ENCODE measurements around the gene AGBL4.

AGBL4 gene

DNA sequence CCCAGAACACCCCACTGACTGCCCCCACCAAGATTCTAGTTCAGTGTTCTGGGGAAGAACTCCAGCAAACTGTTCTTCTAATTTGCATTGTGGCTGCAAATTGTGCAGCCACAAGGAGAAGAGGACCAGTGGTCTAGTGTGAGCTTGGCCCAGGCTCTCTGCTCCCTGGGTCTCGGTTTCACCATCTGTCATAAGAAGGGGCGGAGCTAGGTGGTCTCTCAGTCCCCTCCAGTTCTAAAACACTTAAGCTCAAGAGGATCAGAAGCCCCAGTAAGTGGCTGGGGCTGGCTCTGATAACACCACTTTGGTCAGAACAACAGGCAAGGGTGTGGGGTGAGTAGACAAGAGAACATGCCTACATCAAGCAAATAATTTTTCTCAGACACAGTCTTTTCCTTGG, 1346.9 kb downstream of the AGBL4 start:
- DNase-seq = no peak

DNA sequence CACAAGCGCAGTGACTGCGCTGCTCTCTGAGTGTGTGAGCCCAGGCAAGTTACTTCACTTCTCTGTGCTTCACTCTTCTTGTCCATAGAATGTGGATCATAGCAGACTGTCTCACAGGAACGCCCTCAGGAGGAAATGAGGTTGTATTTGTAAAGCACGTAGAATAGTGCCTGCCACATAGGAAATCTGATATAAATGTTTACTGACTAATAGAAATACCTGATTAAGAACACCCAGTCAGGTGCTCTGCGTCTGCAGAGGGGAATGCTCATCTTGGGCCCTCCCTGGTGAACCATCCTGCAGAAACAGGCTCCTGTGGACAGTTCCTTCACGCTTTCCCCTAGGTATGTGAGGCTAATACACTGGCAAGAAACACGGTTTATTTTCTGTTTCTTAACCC, 1347.4 kb downstream of the AGBL4 start:
- no peak for DNase-seq

DNA sequence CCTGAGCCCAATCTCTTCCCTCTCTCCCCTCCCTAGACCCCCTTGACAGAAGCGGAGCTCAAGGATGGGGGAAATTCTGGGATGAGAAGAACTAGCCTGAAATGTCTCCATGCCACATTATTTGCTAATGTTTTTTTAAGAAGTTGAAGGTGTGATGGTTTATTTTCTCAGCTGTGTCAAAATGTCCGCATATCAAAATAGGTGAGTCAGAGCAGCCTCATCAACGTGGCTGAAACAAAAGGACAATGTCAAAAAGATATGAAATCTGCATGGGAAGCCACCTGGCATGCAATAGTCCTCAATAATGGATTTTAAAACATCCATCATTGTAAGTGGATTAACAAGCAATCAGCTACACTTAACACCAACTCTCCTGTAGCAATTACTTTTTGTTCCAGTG, 1348.5 kb downstream of the AGBL4 start:
- no peak for DNase-seq

DNA sequence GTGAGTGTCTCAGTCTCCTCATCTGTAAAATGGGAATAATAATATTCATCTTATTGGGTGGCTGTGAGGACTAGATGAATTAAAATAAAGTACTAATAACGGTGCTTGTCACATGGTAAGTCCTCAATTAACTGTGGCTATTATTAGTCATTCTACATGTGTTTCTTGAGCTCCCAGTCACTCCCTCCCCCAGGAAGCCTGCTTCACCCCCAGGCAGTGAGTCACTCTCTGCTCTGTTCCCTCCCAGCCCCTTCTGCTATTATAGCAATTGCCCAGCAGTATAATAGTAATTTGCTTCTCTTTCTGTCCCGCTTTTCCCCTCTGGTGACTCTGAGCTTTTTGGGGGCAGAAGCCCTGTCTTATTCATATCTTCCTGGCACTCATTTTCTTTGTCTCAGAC, 1349.1 kb downstream of the AGBL4 start:
- no peak for DNase-seq

DNA sequence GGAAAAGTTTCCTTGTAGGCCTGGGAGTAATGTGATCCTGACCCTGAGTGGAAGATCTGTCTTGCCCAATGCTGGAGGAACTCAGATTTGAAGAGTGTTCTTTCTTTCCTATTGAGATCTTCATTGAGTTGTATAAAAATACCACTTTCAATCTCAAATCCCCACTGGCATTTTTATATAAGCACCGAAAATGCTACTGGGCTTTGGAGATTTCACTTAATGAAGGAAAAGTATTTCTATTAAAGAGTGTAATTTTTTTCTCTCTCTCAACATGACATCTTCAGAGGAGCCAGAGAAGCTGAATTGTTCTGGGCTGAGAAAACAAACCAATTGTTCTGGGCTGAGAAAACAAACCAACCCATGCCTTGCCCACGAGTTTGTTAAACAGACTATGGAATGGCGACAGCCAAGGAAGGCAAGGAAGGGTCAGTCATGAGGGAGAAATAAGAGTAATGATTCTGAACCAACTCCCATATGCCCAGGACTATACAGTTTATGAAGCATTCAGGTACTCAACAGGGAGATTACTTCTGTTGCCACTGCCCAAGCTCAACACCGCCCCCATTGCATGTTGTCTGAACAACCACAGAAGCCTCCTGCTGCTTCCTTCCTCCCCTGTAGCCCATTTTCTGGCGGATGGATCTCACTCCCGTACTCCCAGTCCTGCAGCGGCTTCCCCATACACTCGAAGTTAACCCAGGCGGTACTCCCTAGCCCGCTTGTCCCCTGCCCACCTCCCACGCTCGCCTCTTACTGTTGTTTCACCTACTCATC, 1350.2 kb downstream of the AGBL4 start:
- no peak for DNase-seq

DNA sequence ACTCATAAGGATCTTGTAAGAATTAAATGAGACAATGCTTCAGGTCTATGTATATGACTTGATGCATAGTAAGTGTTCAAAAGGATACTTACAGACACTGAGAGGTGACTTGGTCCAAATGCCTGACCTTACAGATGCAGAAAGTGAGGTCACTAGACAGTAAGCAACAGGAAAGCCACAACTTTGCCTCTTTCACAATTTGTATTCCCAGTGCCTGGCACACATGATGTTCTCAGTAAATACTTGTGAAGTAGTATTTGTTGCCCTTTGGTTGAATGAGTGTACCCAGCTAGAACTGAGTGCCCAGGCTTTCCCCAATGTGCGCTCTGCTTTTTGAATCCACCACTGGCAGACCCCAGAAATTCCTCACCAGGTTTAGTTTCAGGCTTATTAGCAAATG, 1352.2 kb downstream of the AGBL4 start:
- DNase-seq = no peak

DNA sequence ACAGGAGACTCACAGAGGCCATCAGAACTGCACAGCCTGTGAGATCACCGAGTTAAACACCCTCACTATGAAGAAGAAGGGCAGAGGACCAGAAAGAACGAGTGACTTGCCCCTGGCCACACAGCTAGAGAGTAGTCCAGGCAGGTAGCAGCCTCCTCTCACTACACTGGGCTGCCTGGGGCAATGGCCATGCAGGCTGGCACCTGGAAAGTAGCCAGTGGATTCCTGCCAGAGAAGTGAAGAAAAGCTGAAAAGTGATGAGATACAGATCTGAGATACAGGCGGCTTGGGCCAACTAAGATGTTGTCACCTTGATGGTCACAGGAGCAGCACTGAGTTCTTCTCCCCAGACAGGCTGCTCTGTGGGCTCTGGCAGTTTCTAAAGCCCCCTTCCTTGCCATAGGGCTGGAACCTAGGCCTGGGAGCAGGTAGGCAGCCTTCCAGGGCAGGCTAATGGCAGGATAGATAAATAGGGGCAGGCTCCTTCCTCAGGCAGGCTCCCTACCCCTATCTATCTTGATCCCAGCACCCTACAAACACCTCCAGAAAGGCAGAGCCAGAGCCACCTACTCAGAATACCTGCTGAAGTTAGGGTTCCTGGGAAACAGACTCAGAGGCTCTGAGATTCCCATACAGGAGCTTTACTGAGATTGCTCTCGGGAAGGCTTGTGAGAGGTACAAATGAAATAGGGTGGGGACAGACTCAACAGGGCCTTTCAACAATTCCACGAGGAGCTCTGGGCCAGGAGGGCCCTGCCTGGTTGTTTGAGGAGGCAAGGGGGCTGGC, 1353.3 kb downstream of the AGBL4 start:
- no peak for DNase-seq

DNA sequence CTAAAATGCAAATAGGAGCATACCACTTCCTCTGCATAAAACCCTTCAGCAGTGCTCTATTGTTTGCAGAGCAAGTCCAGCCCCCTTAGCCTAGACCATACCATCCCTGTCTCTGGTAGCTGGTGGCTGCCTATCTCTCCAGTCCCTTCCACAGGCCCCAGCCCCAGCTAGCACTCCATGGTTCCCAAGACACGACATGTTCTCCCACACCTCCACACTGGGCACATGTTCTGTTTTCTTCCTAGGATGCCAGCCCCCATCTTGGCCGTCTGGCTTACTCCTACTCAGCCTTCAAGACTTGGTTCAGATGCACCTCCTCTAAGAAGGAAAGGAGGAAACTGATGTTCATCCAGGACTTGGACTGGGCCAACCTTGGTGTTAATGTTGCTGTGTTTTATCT, 1355.4 kb downstream of the AGBL4 start:
- no peak for DNase-seq

DNA sequence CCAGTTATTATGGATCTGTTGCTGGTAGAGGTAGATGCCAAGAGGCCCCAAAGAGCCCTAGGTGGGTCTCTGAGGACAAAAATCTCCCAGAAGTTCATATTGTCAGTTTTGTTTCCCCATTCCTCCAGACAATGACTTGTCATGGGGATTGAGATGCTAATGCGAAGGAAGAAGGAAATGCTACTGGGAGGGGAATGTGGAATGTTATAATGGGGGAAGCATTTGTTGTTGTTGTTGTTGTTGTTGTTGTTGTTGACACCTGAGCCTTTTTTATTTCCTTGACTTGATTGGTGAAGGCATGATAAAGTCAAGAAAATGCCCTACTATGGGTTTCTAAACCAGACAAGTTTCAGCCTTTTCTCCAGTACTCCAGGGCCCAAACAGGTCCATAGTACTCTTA, 1356.0 kb downstream of the AGBL4 start:
- DNase-seq = no peak

DNA sequence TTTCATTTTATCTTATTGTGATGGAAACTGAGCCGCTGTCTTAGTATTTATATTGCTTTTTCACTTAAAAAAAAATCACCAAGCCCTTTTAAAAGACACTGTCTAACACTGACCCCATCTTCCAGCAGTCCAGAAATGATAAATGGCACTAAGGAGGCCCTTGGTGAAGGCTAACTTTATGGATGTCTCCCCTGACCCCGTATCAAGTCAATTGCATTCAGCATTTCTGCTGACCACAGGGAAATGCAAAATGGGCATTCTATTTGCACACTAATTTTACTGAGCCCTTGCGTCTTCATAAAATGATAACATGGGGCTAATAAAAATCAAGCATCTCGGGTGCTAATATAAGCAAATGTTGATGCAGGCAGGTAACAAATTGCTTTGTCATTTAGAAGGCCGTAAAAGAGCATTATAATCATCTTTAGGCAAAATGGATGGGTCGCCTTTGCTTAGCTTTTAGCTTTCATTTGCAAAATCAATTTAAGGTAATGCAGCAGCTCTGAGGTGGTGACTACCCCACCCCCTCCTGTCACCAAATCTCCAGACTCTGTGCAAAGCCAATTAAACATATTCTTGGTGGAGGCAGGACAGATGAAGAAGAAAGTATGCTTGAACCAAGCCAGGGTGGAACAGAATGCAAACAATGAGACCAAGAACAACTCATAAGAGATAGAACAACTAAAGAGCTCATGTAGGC, 1357.9 kb downstream of the AGBL4 start:
- no peak for DNase-seq

DNA sequence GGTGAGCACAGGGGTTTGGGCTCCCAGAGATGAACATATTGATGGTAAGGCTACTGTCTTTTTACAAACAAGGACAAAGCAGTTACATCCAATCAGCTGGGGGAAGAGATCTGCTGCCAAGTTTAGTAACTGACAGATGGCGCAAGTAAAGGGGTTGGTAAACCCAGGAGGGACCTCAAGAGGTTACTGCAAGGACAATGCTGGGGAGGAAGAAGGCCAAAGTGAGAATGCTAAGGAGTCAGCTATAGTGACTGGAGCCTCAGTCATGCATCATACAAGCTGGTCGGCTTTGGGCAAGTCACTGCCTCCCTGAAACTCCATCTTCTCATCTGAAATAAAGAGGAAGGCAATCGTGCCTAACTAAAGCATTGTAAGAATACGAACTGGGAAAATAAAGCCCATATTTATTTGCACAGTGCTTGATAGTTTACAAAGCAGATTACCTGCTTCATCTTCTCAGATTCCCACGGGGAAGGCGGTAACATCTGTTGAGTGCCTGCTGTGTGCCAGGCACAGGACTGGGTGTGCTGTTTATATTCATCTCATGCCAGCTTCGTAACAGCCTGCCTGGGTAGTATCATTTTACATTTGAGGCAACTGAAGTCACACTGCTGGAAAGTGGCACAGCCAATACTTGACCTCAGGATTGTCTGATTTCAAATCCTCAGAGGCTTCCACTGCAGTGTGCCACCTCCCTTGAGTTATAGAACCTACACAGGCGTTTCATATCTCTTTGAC, 1361.9 kb downstream of the AGBL4 start:
- DNase-seq = no peak

DNA sequence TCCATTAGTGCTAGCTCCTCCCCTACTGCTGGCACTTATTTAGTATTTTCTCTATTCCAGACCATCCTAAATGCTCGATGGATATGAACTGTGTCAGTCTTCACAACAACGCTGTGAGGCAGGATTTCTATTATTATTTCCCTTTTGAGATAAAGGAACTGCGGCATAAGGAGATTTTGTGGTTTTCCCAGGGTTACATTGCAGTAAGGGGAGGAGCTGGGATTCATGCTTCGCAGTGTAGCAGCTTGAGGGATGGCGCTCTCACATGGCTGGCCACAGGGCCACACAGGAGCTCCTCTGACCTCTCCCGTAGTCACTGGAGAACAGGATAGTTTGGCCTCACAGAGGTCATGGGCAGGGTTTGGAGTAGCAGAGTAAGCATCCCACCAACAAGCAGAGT, 1364.0 kb downstream of the AGBL4 start:
- no peak for DNase-seq

DNA sequence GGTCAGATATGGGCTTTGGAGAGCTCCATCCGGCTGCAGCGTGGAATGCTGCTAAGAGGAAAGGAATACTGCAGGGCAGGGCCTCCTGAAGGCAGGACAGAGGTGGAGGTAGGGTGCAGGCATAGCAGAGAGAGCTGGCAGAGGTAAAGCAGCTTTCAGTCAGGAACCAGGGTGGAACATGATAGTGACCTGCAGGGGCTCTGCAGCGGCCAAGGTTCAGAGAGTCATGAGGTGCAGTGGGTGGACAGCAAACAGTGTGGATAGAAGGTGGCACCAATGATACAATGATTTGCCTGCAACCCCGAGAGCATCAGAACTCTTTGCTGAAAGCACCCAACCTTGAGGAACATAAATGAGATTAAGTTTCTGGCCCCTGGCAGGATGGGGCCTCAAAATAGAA, 1366.3 kb downstream of the AGBL4 start:
- DNase-seq = no peak

DNA sequence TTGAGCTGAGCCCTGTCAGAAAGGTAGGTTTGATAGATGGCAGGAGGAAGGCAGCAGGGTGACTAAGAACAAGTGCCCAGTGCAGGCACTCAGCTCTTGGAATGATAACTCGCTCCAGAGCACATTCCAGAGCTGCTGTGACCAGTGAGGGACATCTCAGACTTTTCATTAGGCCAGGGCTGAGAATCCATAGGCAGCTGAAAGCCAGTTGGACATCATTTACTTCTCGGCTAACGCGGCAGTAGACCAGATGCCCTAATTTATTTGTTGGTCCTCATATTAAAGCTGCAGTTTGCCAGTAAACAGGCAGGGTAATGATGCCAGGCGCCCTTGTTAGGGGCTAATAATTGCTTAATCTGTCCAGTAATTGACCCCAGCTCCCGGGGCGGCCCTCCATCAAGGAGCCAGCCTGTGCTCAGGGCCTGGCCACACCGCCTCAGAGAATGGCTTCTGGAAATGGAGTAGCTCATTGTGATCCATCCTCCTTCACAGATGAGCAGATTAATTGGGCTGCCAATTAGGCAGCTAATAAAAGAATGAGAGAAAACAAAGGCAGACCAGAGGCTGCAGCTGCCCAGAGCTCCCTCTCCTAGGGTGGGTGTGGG, 1369.0 kb downstream of the AGBL4 start:
- no peak for DNase-seq

DNA sequence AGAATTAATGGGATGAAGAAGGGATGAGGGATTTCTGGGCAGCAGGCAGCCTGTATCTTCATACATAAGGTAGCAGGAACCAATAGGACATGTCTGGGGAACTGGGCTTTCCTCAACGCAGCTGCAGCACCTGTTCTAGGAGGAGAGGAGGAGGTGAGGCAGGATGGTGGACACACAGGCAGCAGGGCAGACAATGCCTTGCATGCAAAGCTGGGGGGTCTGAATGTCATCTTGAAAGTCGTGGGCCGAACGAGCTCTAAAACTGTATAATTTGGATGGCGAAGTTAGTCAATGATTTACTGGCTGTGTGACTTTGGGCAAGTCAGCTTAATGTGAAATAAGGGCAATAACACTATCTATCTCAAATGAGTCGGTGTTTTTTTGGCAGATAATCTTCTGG, 1371.4 kb downstream of the AGBL4 start:
- DNase-seq = no peak

DNA sequence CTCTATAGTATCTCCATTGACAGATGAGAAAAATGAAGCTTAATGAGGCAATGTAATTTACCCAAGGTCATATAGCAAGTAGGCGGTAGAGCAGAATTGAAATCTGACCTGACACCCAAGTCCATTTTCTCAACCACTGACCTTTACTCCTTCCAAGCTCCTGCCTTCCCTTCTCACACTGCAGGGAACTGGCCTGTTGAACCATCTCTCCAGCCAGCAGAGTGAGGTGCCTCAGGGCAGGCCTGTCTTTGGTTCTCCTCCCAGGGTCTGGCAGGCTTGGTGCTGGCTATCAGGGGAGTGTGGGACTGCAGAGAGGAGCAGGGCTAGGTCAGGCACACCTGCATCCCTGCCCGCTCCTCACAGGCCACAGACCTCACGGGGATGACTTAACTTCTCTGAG, 1373.9 kb downstream of the AGBL4 start:
- no peak for DNase-seq

DNA sequence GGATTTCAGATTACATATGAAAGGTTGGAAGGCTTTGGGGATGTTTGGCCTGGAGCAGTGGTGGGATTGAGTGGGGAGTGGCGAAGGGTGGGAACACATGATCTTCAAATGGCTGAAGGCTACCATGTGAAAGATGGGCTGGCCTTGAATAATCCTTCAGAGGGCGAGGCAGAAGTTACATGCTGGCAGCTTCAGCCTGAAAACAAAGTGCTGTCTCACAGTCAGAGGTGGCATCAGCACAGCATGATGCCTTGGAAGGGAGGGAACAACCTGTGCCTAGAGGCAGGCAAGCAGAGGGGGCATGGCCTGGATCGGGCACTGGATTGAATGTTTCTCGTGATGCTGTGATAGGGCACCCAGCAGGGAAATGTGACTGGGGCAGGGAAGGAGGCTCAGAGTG, 1377.9 kb downstream of the AGBL4 start:
- DNase-seq = no peak

DNA sequence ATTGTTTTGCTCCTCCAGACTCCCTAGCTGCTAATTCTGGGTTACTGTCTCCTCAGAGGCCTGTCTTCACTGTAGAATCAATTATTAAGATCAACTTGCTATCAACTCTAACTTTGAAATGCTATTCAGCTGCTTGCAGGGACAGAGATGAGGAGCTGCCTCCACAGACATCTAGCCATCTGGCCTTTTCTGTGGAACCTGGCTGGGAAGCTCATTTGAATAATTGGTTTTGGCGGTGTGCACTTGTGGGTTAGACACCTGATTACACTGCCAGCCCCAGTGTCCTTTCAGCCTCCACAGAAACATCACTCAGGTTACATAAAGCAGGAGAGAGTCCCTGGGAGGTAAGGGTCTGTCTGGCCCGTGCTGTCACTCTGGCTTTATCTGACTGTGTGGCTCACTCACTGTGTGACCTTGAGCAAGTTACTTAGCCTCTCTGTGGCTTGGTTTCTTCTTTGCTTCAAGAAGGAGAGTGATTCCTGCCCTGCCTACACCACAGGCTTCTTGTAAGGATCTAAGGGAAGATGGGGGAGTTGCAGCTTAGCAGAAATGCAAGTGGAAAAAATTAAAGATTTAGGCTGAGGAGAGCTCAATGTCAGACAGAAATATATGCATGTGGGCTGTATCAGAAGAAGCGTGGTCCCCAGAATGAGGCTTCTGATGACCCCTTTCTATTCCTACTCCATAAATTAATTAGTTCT, 1378.7 kb downstream of the AGBL4 start:
- DNase-seq = no peak

DNA sequence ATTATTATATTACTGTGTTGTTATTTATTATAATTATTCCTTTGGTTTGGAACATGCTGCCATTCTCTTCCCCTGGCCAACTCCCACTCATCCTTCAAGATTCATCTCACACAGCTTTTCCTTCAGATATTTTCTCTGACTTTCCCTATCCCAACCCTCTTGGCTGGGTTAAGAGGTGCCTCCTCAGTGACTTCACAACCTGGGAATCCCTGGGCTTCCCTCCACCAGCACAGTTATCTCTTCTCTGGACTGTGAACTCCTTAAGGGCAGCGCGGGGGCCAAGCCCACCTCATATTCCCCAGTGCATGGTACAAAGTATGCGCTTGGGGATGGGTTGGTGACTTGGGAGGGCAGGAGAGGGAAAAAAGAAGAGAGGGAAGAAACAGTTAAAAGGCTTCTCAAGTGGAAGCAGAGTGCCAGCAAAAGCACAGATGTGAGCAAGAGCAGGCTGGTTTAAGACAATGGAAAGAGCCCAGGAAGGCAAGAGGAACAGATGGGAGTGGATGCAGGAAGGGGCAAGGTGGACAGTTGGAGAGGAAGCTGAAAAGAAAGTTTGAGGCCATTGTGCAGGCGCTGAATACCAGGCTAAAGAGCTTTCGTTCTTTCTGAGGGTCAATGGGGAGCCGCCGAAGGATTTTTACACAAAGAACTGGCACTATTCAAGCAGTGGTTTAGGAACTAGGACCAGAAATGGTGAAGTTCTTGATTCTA, 1379.4 kb downstream of the AGBL4 start:
- no peak for DNase-seq

DNA sequence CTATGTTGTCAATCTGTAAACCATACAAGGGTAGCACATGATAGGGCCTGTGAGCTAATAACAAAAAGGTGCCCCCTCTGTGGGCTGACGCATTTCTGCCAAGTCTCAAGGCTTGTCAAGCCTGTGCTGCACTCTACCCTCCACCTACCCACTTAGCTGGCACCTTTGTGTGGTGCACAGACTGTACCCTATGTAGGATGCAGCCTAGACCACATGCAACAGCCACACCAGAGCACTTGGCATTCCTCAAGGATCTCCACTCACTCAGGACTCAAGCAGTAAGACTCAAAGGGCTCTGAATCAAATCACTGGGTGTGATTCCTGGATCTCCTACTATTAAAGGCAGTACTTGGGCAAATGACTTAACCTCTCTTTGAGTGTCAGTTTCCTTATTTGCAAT, 1380.6 kb downstream of the AGBL4 start:
- no peak for DNase-seq

DNA sequence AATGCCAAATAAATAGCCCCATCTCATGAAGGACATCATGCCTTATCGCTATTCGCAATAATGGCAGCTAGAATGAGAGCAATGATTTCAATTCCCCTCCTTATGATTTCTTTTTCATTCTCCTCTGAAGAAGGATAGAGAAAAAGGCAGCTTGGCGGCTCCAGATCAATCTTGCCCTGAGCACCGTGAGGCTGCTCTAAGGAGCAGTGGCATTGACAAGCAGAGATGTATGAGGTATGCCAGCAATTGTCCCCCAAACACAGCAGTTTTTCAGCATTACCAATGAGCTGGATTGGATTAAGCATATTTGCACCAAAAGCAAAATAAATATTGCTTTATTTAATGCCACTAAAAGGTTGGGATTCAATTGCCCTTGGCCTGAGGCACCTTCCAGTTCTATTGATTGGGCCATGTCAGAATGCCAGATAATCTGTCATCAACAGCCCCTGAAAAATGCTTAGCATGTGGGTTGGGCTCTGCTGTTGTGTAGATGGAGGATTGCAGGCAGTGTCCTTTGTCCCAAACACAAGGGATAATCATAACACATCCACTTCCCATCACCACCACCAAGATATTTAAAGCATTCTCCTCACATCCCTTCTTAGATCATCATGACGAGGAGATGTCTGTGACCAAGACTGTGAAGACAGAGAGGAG, 1382.8 kb downstream of the AGBL4 start:
- no peak for DNase-seq
